GM12891 (cell line): ENCODE results near the gene RNF130.

Experiments used
- PAX5 ChIP-seq: IDR thresholded peaks from 2 replicates; pipeline ENCODE4 v1.6.1; 2011; ENCODE audit warnings: low read length, moderate library complexity, mild to moderate bottlenecking; ENCODE audit not compliant: insufficient read depth, severe bottlenecking
- POLR2A ChIP-seq: IDR thresholded peaks from 2 replicates; pipeline ENCODE4 v1.6.1; 2011; ENCODE audit warnings: low read depth, low read length, control low read depth
- POLR2AphosphoS5 ChIP-seq: IDR thresholded peaks from 2 replicates; pipeline ENCODE4 v1.6.1; 2011; ENCODE audit warnings: low read depth, low read length, control low read depth
- SPI1 ChIP-seq: IDR thresholded peaks from 2 replicates; pipeline ENCODE4 v1.6.1; 2011; ENCODE audit warnings: low read depth, low read length, control low read depth
- TAF1 ChIP-seq: IDR thresholded peaks from 2 replicates; pipeline ENCODE4 v1.6.1; 2011; ENCODE audit warnings: low read depth, low read length, control low read depth

DNA sequence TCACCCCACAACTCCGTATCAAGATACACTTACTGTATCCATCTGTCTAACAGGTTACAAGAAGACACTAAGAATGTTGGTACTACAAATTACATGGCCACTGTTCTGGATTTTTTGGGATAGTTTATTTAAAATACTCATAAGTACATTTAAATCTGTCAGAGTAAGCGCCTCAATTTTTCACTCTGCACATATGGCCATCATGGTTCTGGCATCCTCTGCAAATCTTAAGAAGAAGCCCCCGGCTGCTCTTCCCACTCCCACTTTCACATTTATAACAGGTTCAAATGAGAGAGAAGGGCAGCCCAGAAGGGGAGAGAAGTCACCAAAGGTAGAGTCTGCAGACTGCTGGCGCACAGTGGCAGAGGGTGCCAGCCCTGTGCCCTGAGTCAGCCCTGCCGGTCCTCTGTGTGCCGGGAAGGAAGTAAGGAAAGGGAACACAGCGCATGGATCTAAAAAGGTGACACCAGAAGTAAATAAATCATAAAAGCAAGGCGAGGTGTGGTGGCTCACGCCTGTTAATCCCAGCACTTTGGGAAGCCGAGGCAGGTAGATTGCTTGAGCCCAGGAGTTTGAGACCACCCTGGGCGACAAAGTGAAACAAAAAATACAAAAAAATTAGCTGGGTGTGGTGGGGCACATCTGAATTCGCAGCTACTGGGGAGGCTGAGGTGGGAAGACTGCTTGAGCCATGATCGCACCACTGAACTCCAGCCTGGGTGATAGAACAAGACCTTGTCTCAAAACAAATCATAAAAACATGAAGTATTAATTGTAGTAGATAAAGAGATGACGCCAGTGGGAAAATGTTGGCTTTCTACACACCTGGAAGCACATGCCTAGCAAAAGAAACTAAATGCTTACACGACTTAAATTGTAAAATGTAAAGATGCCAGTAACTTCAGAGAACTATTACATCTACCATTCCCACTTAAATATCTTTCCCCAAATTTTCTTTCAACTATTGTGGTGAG, 30.0 kb downstream of the RNF130 start:
- no peak for TF ChIP-seq TAF1
- no peak for TF ChIP-seq PAX5
- no peak for TF ChIP-seq POLR2A
- TF ChIP-seq POLR2AphosphoS5, result no peak
- no peak for TF ChIP-seq SPI1
